MM.1S (cell line): ENCODE results near the gene PRELID3B.

Experiments
- DNase-seq: peaks from one replicate; pipeline ENCODE4 v3.0.0-alpha.2; 2015
- H2AFZ ChIP-seq: fragments of 300-600 bp; sonication (generic); 2 replicates; pipeline ENCODE4 v1.6.0; 2016; ENCODE audit warnings: antibody characterized with exemption, low read length
- H3F3A ChIP-seq: fragments of 300-600 bp; sonication (generic); 2 replicates; pipeline ENCODE4 v1.6.1; 2016; ENCODE audit warnings: mild to moderate bottlenecking, antibody characterized with exemption, low read length, moderate library complexity, mixed read lengths; ENCODE audit not compliant: insufficient read depth
- H3K27ac ChIP-seq: fragments of 300-600 bp; sonication (generic); 2 replicates; pipeline ENCODE4 v1.5.1; 2016; ENCODE audit warnings: mild to moderate bottlenecking, low read length
- H3K27me3 ChIP-seq: fragments of 300-600 bp; sonication (generic); replicated peaks from 2 replicates; pipeline ENCODE4 v1.6.0; 2016; ENCODE audit warnings: low read length; ENCODE audit not compliant: insufficient read depth
- H3K36me3 ChIP-seq: fragments of 300-600 bp; sonication (generic); replicated peaks from 2 replicates; pipeline ENCODE4 v1.6.1; 2016; ENCODE audit warnings: mild to moderate bottlenecking, low read length, mixed read lengths; ENCODE audit not compliant: insufficient read depth
- H3K4me1 ChIP-seq: fragments of 300-600 bp; sonication (generic); 2 replicates; pipeline ENCODE4 v1.6.1; 2016; ENCODE audit warnings: low read length, mixed read lengths
- H3K4me2 ChIP-seq: fragments of 300-600 bp; sonication (generic); 2 replicates; pipeline ENCODE4 v1.6.0; 2016; ENCODE audit warnings: low read depth, low read length
- H3K4me3 ChIP-seq: fragments of 300-600 bp; sonication (generic); 2 replicates; pipeline ENCODE4 v1.5.1; 2016; ENCODE audit warnings: low read length, mixed read lengths
- H3K79me2 ChIP-seq: fragments of 300-600 bp; sonication (generic); 2 replicates; pipeline ENCODE4 v1.6.1; 2016; ENCODE audit warnings: mixed run types, low read length, mixed read lengths
- H3K9ac ChIP-seq: fragments of 300-600 bp; sonication (generic); 2 replicates; pipeline ENCODE4 v1.6.1; 2016; ENCODE audit warnings: low read length, mixed read lengths
- H3K9me2 ChIP-seq: fragments of 300-600 bp; sonication (generic); replicated peaks from 2 replicates; pipeline ENCODE4 v1.6.1; 2016; ENCODE audit warnings: mild to moderate bottlenecking, low read length, mixed read lengths; ENCODE audit not compliant: insufficient read depth
- H3K9me3 ChIP-seq: fragments of 300-600 bp; sonication (generic); replicated peaks from 2 replicates; pipeline ENCODE4 v1.6.1; 2016; ENCODE audit warnings: mild to moderate bottlenecking, low read length, mixed read lengths; ENCODE audit not compliant: insufficient read depth
- H4K20me1 ChIP-seq: fragments of 300-600 bp; sonication (generic); 2 replicates; pipeline ENCODE4 v1.6.1; 2016; ENCODE audit warnings: mild to moderate bottlenecking, low read length, moderate library complexity, mixed read lengths; ENCODE audit not compliant: insufficient read depth
- CTCF ChIP-seq: fragments of 300-600 bp; sonication (generic); IDR thresholded peaks from 2 replicates; pipeline ENCODE4 v1.5.1; 2016; ENCODE audit warnings: antibody characterized with exemption, low read length, mixed read lengths
- EZH2 ChIP-seq: fragments of 300-600 bp; sonication (generic); optimal IDR thresholded peaks from 2 replicates; pipeline ENCODE3; 2017; ENCODE audit warnings: low read depth, mild to moderate bottlenecking, antibody characterized with exemption, low read length, mixed read lengths
- EZH2phosphoT487 ChIP-seq: fragments of 300-600 bp; sonication (generic); IDR thresholded peaks from 2 replicates; pipeline ENCODE4 v1.6.1; 2018; ENCODE audit warnings: antibody characterized with exemption, low read length

PRELID3B gene

GRCh38 chr20:59042151-59042795 is at the start of gene PRELID3B:
Gene PRELID3B (minus strand): TSS chr20:59042786. CDS start chr20:59042730, 56 bp downstream.
- H3K27ac ChIP-seq, result peak within 1 kb of the TSS; percentile 36; the same call in 1 of the 2 replicates
- no peaks in the 10 kb centered on the region for H3K27me3 ChIP-seq
- H3K36me3 ChIP-seq, result peaks cover 6% of the 10 kb centered on the region; the same call in 1 of the 2 replicates
- no peaks in the 10 kb centered on the region for H3F3A ChIP-seq
- H3K9me3 ChIP-seq, result no peaks in the 10 kb centered on the region
- peak within 1 kb of the TSS; percentile 72 for H3K9ac ChIP-seq
- DNase-seq, result no peak
- TF ChIP-seq EZH2, result no peak
- TF ChIP-seq EZH2phosphoT487, result no peak
- no peak for TF ChIP-seq CTCF
- H3K9me2 ChIP-seq, result no peaks in the 10 kb centered on the region
- H3K79me2 ChIP-seq, result peaks cover 53% of the 10 kb centered on the region
- H3K4me2 ChIP-seq, result peak within 1 kb of the TSS; percentile 98
- H3K4me3 ChIP-seq, result peak within 1 kb of the TSS; percentile 81
- peak within 1 kb of the TSS; percentile 98 for H2AFZ ChIP-seq
- peaks cover 14% of the 10 kb centered on the region for H3K4me1 ChIP-seq
- 0 out of 2 replicates have a peak, but pooled peaks cover 4% of the 10 kb centered on the region for H4K20me1 ChIP-seq

- Histone ChIP-seq H3K36me3 (no peaks in the 10 kb centered on the region), H3K79me2 (no peaks in the 10 kb centered on the region), H3K4me1 (no peaks in the 10 kb centered on the region), H3F3A (no peaks in the 10 kb centered on the region), H3K27me3 (peaks cover 54% of the 10 kb centered on the region), H2AFZ (no peak overlapping the region), H3K4me3 (no peak overlapping the region), H3K9ac (no peak overlapping the region), H4K20me1 (no peaks in the 10 kb centered on the region), H3K9me2 (no peaks in the 10 kb centered on the region), H3K9me3 (no peaks in the 10 kb centered on the region), H3K27ac (no peak overlapping the region), H3K4me2 (no peak overlapping the region)
- TF ChIP-seq CTCF (peak; percentile 86), EZH2 (no peak)
- DNase-seq, result peak; percentile 58
Observed at GRCh38 chr20:59087829-59088433, 45.3 kb upstream of the PRELID3B start.

GRCh38 chr20:59086923-59087322 is 44.3 kb upstream of the PRELID3B start:
- Histone ChIP-seq H3K79me2 (no peaks in the 10 kb centered on the region), H4K20me1 (no peaks in the 10 kb centered on the region), H3K9ac (no peak overlapping the region), H3K9me2 (no peaks in the 10 kb centered on the region), H3K9me3 (no peaks in the 10 kb centered on the region), H3K27ac (no peak overlapping the region), H3K27me3 (peaks cover 53% of the 10 kb centered on the region), H3K4me3 (no peak overlapping the region), H2AFZ (no peak overlapping the region), H3K4me1 (no peaks in the 10 kb centered on the region), H3F3A (no peaks in the 10 kb centered on the region), H3K4me2 (no peak overlapping the region), H3K36me3 (no peaks in the 10 kb centered on the region)
- DNase-seq, result no peak
- no peak for TF ChIP-seq EZH2phosphoT487
- TF ChIP-seq EZH2, result no peak
- no peak for TF ChIP-seq CTCF
